Caco-2 (cell line): ENCODE results near the gene DTD2. TPM values are rescaled to one million over a fixed set of nuclear protein-coding genes. Genes with fewer than 3 reads are reported as not detected.

Experiments used
- BruUV-seq: library from RNA; stranded (reverse); fragments of 400-500 nt; replicated peaks from 2 replicates; lab custom pipeline; 2021; lab: Mats Ljungman, UMichigan
- CTCF ChIA-PET: fragments of 300-600 bp; sonication (Branson Sonifier 250); formaldehyde crosslinking; loops from one replicate; lab custom pipeline; 2022; ENCODE audit warnings: antibody characterized with exemption; lab: Charles Lee
- POLR2A ChIA-PET: fragments of 300-600 bp; sonication (Branson Sonifier 250); formaldehyde crosslinking; loops from one replicate; lab custom pipeline; 2022; ENCODE audit warnings: antibody characterized with exemption; lab: Charles Lee
- DNase-seq, 2 experiments: peaks; one replicate each; pipeline versions ENCODE4 v3.0.0 to v3.0.0-alpha.2; 2020 to 2022
- H3K27me3 ChIP-seq: replicated peaks from 2 replicates; pipeline ENCODE4 v1.6.0; 2011; ENCODE audit warnings: low read length; ENCODE audit not compliant: control insufficient read depth, insufficient read depth
- H3K36me3 ChIP-seq: 2 replicates; pipeline ENCODE4 v1.5.1; 2011; ENCODE audit warnings: low read length; ENCODE audit not compliant: control insufficient read depth, insufficient read depth
- H3K4me1 ChIP-seq: fragments of 250-450 bp; sonication (Bioruptor Pico); 2 replicates; pipeline ENCODE4 v1.5.1; 2020; ENCODE audit warnings: mild to moderate bottlenecking
- H3K4me3 ChIP-seq: 2 replicates; pipeline ENCODE4 v1.5.1; 2011; ENCODE audit warnings: low read depth, mild to moderate bottlenecking, control low read depth, low read length
- H3K9me3 ChIP-seq: fragments of 250-450 bp; sonication (Bioruptor Pico); 2 replicates; pipeline ENCODE4 v1.5.1; 2020; ENCODE audit warnings: mild to moderate bottlenecking, moderate library complexity
- H3K27ac Mint-ChIP-seq: one replicate; pipeline ENCODE4 v1.8.0; 2022; ENCODE audit warnings: mixed read lengths; ENCODE audit not compliant: unreplicated experiment
- H3K27me3 Mint-ChIP-seq: one replicate; pipeline ENCODE4 v1.8.0; 2022; ENCODE audit warnings: mixed read lengths; ENCODE audit not compliant: insufficient read depth, unreplicated experiment
- H3K36me3 Mint-ChIP-seq: one replicate; pipeline ENCODE4 v1.8.0; 2022; ENCODE audit warnings: mild to moderate bottlenecking, mixed read lengths; ENCODE audit not compliant: insufficient read depth, unreplicated experiment
- H3K4me1 Mint-ChIP-seq: one replicate; pipeline ENCODE4 v1.8.0; 2022; ENCODE audit warnings: low read depth, mixed read lengths; ENCODE audit not compliant: unreplicated experiment
- H3K4me3 Mint-ChIP-seq: one replicate; pipeline ENCODE4 v1.8.0; 2022; ENCODE audit warnings: mild to moderate bottlenecking, moderate library complexity, mixed read lengths; ENCODE audit not compliant: unreplicated experiment
- H3K9me3 Mint-ChIP-seq: one replicate; pipeline ENCODE4 v1.8.0; 2022; ENCODE audit warnings: mixed read lengths; ENCODE audit not compliant: unreplicated experiment
- intact Hi-C: fragments of 100-400 bp; cut with micrococcal nuclease; formaldehyde crosslinking; loops from one replicate; pipeline ENCODE4 v1.10.0; 2022; ENCODE audit not compliant: unreplicated experiment
- total RNA-seq: library from RNA; stranded (reverse); gene quantifications from 2 replicates; pipeline ENCODE4 v1.2.3, GENCODE V29; 2022
- TF ChIP-seq, protein P1 (sequence below), 2 experiments: fragments of 200-600 bp in 1 of 2; IDR thresholded peaks; 1 replicate in 1 of 2; 2 replicates in 1 of 2; pipeline versions ENCODE4 v1.5.1 to v1.8.0; 2011 to 2022; ENCODE audit warnings: antibody characterized with exemption in 1 of 2, control low read depth in 1 of 2, inconsistent platforms in 1 of 2, low read depth in 1 of 2, low read length in 1 of 2, mild to moderate bottlenecking in 1 of 2, moderate library complexity in 1 of 2; ENCODE audit not compliant: insufficient read depth in 1 of 2, severe bottlenecking in 1 of 2, unreplicated experiment in 1 of 2

The DTD2 gene
- total RNA-seq, 1 experiment from 2014 or later = 20.0 TPM

GRCh38 chr14:31405599-31406232 is 51.6 kb downstream of the DTD2 start:
- H3K4me1 ChIP-seq = peaks cover 10% of the 10 kb centered on the region
- H3K4me1 Mint-ChIP-seq = no peaks in the 10 kb centered on the region
- H3K27me3 ChIP-seq = no peaks in the 10 kb centered on the region
- TF ChIP-seq, protein P1, sequence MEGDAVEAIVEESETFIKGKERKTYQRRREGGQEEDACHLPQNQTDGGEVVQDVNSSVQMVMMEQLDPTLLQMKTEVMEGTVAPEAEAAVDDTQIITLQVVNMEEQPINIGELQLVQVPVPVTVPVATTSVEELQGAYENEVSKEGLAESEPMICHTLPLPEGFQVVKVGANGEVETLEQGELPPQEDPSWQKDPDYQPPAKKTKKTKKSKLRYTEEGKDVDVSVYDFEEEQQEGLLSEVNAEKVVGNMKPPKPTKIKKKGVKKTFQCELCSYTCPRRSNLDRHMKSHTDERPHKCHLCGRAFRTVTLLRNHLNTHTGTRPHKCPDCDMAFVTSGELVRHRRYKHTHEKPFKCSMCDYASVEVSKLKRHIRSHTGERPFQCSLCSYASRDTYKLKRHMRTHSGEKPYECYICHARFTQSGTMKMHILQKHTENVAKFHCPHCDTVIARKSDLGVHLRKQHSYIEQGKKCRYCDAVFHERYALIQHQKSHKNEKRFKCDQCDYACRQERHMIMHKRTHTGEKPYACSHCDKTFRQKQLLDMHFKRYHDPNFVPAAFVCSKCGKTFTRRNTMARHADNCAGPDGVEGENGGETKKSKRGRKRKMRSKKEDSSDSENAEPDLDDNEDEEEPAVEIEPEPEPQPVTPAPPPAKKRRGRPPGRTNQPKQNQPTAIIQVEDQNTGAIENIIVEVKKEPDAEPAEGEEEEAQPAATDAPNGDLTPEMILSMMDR (IDR thresholded peaks at IDR 0.05; ENCODE audit: insufficient read depth in 1 of 2, low read depth in 1 of 2, low read length in 1 of 2, severe bottlenecking in 1 of 2, unreplicated experiment in 1 of 2) = no peak
- no peaks in the 10 kb centered on the region for H3K27me3 Mint-ChIP-seq
- CTCF ChIA-PET = no interaction called here
- H3K27ac Mint-ChIP-seq = no peak overlapping the region
- intact Hi-C loops = no loop called here
- peaks cover 6% of the 10 kb centered on the region for H3K36me3 Mint-ChIP-seq
- H3K9me3 Mint-ChIP-seq = no peaks in the 10 kb centered on the region
- POLR2A ChIA-PET = no interaction called here
- no TSS peak for BruUV-seq
- H3K4me3 ChIP-seq = no peak overlapping the region
- DNase-seq = no peak
- H3K9me3 ChIP-seq = no peaks in the 10 kb centered on the region
- H3K36me3 ChIP-seq = no peaks in the 10 kb centered on the region
- no peak overlapping the region for H3K4me3 Mint-ChIP-seq

GRCh38 chr14:31405106-31405505 is 52.2 kb downstream of the DTD2 start:
- TF ChIP-seq, protein P1 (IDR thresholded peaks at IDR 0.05; ENCODE audit: insufficient read depth in 1 of 2, low read depth in 1 of 2, low read length in 1 of 2, severe bottlenecking in 1 of 2, unreplicated experiment in 1 of 2) = no peak
- no peak overlapping the region for H3K4me3 Mint-ChIP-seq
- Histone ChIP-seq H3K4me1 (peaks cover 10% of the 10 kb centered on the region), H3K36me3 (no peaks in the 10 kb centered on the region), H3K9me3 (no peaks in the 10 kb centered on the region), H3K27me3 (no peaks in the 10 kb centered on the region), H3K4me3 (no peak overlapping the region)
- intact Hi-C loops = no loop called here
- POLR2A ChIA-PET = no interaction called here
- no peaks in the 10 kb centered on the region for H3K4me1 Mint-ChIP-seq
- no peaks in the 10 kb centered on the region for H3K9me3 Mint-ChIP-seq
- CTCF ChIA-PET = no interaction called here
- no peak for DNase-seq
- H3K36me3 Mint-ChIP-seq = peaks cover 6% of the 10 kb centered on the region
- H3K27ac Mint-ChIP-seq = no peak overlapping the region
- H3K27me3 Mint-ChIP-seq = no peaks in the 10 kb centered on the region
- BruUV-seq = no TSS peak

GRCh38 chr14:31403707-31404106 is 53.6 kb downstream of the DTD2 start:
- H3K27me3 Mint-ChIP-seq = no peaks in the 10 kb centered on the region
- H3K27ac Mint-ChIP-seq = no peak overlapping the region
- no peak for DNase-seq
- Histone ChIP-seq H3K4me1 (peaks cover 10% of the 10 kb centered on the region), H3K27me3 (no peaks in the 10 kb centered on the region), H3K9me3 (no peaks in the 10 kb centered on the region), H3K4me3 (no peak overlapping the region), H3K36me3 (no peaks in the 10 kb centered on the region)
- no TSS peak for BruUV-seq
- ChIA-PET POLR2A (no interaction called here), CTCF (interaction anchor here (0.6 kb wide), 1 partner anchor 378 kb away, joined by 5 read pairs; the partner anchor contains the start of gene STRN3)
- peaks cover 9% of the 10 kb centered on the region for H3K36me3 Mint-ChIP-seq
- no peaks in the 10 kb centered on the region for H3K9me3 Mint-ChIP-seq
- intact Hi-C loops = no loop called here
- no peaks in the 10 kb centered on the region for H3K4me1 Mint-ChIP-seq
- TF ChIP-seq, protein P1 (IDR thresholded peaks at IDR 0.05; ENCODE audit: insufficient read depth in 1 of 2, low read depth in 1 of 2, low read length in 1 of 2, severe bottlenecking in 1 of 2, unreplicated experiment in 1 of 2) = no peak
- no peak overlapping the region for H3K4me3 Mint-ChIP-seq
